Measurements from ENCODE around the gene POU2F1.

GRCh38 chr1:167472752-167473521, 252.3 kb downstream of the POU2F1 start:
- no peak for TF ChIP-seq CTCF (optimal IDR thresholded peaks at IDR 0.05 in 1 of 3, IDR thresholded peaks at IDR 0.05 in 1 of 3, conservative IDR thresholded peaks at IDR 0.05 in 1 of 3; ENCODE audit: extremely low read depth in 1 of 3, insufficient read depth in 2 of 3, low read length in 3 of 3)
- TF ChIP-seq EZH2 (IDR thresholded peaks at IDR 0.05; ENCODE audit: low read length) = no peak
